Stimulated activated CD8-positive, alpha-beta memory T cell treated with anti-CD3 and anti-CD28 coated beads, Interleukin-4, amount 100 ng/mL, for 1 hour (primary cell): ENCODE measurements around the gene PRPF40A.

Source experiments
- DNase-seq, 2 donors: peaks; one replicate each; pipeline ENCODE4 v3.0.0-alpha.2; 2020; ENCODE audit warnings: low read depth in 2 of 2, low spot score in 1 of 2

Gene PRPF40A

GRCh38 chr2:152655880-152656279, 61.4 kb downstream of the PRPF40A start:
- no peak for DNase-seq

GRCh38 chr2:152651834-152652233, 65.4 kb downstream of the PRPF40A start:
- DNase-seq = no peak

GRCh38 chr2:152650768-152651371, 66.4 kb downstream of the PRPF40A start:
- DNase-seq = no peak

GRCh38 chr2:152649997-152650396, 67.3 kb downstream of the PRPF40A start:
- DNase-seq = no peak

- no peak for DNase-seq
Observed at GRCh38 chr2:152648336-152648735, 68.9 kb downstream of the PRPF40A start.

GRCh38 chr2:152647552-152647951, 69.7 kb downstream of the PRPF40A start:
- no peak for DNase-seq

GRCh38 chr2:152646775-152647174, 70.5 kb downstream of the PRPF40A start:
- no peak for DNase-seq

- no peak for DNase-seq
Observed at GRCh38 chr2:152646264-152646663, 71.0 kb downstream of the PRPF40A start.

- DNase-seq = no peak
Observed at GRCh38 chr2:152644189-152644873, 72.9 kb downstream of the PRPF40A start.

- DNase-seq = no peak
Observed at GRCh38 chr2:152638590-152638989, 78.7 kb downstream of the PRPF40A start.

- no peak for DNase-seq
Observed at GRCh38 chr2:152638056-152638455, 79.2 kb downstream of the PRPF40A start.

- no peak for DNase-seq
Observed at GRCh38 chr2:152637251-152637650, 80.0 kb downstream of the PRPF40A start.

- DNase-seq = peak; percentile 38 to 41
Observed at GRCh38 chr2:152635635-152636298, 81.5 kb downstream of the PRPF40A start.

- DNase-seq = no peak
Observed at GRCh38 chr2:152632736-152633135, 84.5 kb downstream of the PRPF40A start.

- no peak for DNase-seq
Observed at GRCh38 chr2:152630466-152630865, 86.8 kb downstream of the PRPF40A start.

GRCh38 chr2:152629202-152629601, 88.1 kb downstream of the PRPF40A start:
- no peak for DNase-seq

GRCh38 chr2:152627351-152627957, 89.8 kb downstream of the PRPF40A start:
- DNase-seq = no peak

GRCh38 chr2:152626911-152627339, 90.3 kb downstream of the PRPF40A start:
- DNase-seq = no peak

- no peak for DNase-seq
Observed at GRCh38 chr2:152624805-152625204, 92.5 kb downstream of the PRPF40A start.

- no peak for DNase-seq
Observed at GRCh38 chr2:152623775-152624174, 93.5 kb downstream of the PRPF40A start.

- DNase-seq = no peak
Observed at GRCh38 chr2:152623076-152623740, 94.1 kb downstream of the PRPF40A start.
